LNCaP clone FGC (cell line): ENCODE results near the gene CRELD1.
A peak's percentile ranks its signal among the peaks of the same experiment; 100 is the strongest.

ENCODE experiments used
- DNase-seq: peaks from one replicate; pipeline ENCODE4 v3.0.0-alpha.2; 2011; ENCODE audit warnings: low read depth
- H3K4me3 ChIP-seq: 2 replicates; pipeline ENCODE4 v1.5.1; 2011; ENCODE audit warnings: mild to moderate bottlenecking, low read depth, low read length, control low read depth
- TF ChIP-seq, protein P1 (sequence below): IDR thresholded peaks from 2 replicates; pipeline ENCODE4 v1.5.1; 2012; ENCODE audit warnings: mild to moderate bottlenecking; ENCODE audit not compliant: control insufficient read depth, insufficient read depth; ENCODE audit errors: extremely low read depth

CRELD1 gene

DNA sequence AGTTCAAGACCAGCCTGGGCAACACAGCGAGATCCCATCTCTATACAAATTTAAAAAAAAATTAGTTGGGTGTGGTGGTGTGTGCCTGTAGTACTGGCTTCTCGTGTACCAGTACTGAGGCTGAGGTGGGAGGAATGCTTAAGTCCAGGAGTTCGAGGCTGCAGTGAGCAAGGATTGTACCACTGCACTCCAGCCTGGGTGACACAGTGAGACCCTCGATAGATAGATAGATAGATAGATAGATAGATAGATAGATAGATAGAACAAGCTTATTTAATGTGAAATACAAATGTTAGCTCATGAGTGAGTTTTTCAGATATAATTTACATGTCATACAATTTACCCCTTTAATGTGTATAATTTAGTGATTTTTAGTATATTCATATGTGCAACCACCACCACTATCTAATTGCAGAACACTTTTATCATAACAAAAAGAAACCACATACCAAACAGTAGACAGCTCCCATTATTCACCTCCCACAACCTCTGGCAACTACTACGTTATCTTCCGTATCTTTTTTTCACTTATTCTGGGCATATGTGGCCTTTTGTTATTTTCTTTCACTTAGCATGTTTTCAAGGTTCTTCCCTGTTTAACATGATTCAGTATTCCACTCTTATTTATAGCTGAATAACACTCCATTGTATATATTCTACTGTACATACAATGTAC is 31.7 kb downstream of the CRELD1 start:
- TF ChIP-seq, protein P1, sequence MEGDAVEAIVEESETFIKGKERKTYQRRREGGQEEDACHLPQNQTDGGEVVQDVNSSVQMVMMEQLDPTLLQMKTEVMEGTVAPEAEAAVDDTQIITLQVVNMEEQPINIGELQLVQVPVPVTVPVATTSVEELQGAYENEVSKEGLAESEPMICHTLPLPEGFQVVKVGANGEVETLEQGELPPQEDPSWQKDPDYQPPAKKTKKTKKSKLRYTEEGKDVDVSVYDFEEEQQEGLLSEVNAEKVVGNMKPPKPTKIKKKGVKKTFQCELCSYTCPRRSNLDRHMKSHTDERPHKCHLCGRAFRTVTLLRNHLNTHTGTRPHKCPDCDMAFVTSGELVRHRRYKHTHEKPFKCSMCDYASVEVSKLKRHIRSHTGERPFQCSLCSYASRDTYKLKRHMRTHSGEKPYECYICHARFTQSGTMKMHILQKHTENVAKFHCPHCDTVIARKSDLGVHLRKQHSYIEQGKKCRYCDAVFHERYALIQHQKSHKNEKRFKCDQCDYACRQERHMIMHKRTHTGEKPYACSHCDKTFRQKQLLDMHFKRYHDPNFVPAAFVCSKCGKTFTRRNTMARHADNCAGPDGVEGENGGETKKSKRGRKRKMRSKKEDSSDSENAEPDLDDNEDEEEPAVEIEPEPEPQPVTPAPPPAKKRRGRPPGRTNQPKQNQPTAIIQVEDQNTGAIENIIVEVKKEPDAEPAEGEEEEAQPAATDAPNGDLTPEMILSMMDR = no peak
- H3K4me3 ChIP-seq = no peak overlapping the region
- no peak for DNase-seq

DNA sequence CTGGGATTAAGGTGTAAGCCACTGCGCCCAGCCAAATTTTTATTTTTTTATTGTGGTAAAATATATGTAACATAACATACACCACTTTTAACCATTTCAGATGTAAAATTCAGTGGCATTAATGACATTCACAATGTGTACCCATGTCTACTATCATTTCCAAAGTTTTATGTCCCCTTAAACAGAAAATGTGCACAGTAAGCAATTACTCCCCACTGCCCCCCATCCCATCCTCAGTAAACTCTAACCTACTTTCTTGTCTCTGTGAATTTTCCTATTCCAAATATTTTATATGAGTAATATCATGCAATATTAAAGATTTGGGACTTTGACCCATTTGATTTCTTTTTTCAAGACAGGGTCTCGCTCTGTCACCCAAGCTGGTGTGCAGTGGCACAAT is 33.2 kb downstream of the CRELD1 start:
- TF ChIP-seq, protein P1 = no peak
- no peak for DNase-seq
- no peak overlapping the region for H3K4me3 ChIP-seq

DNA sequence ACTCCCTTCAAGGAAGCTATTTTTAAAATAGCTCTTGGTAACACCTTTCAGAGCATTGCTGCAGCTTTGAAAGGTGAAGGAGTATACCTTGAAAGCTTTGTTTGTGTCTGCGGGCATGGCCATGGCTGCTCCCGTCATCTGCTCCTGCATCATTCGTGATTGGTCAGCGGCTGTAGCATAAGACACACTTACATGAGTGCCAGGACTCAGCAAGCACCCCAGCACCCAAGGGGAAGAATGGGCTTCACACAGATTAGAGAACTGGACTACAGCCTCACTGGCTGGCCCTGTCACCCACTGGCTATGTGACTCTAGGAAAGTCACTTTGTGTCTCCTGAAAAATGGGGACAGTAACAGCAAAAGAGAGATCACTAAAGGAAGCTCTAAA is 36.0 kb downstream of the CRELD1 start:
- TF ChIP-seq, protein P1 = no peak
- DNase-seq = no peak
- H3K4me3 ChIP-seq = peak overlapping the region; percentile 15; the same call in 1 of the 2 replicates

DNA sequence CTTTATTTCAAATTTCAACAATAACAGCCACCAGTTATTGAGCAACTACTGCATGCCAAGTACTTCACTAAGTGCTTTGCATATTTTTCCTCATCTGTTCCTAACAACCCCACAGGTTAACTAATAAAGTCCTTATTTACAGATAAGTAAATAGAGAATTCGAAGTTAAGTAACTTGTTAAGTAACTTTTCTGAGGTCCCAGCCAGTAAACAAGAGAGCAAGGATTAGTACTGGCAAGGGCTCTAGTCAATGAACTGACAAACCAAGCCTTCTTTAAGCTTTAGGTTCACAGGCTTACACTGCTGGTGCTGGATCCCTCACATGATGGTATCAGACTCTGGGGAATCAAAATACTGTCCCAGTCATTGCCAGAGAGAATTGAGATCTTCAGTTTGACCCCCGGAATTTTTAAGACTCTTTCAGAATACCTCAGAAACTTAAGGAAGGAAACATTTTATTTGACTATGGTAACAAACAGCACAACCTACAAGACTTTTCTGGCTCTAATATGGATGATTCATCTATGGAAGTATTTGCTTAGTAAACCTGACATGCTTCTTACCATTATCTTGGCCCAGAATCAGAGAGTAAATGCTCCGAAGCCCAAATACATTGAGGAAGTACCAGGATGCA is 36.5 kb downstream of the CRELD1 start:
- peak; percentile 89 for DNase-seq
- H3K4me3 ChIP-seq = peak overlapping the region; percentile 26
- TF ChIP-seq, protein P1 = no peak

DNA sequence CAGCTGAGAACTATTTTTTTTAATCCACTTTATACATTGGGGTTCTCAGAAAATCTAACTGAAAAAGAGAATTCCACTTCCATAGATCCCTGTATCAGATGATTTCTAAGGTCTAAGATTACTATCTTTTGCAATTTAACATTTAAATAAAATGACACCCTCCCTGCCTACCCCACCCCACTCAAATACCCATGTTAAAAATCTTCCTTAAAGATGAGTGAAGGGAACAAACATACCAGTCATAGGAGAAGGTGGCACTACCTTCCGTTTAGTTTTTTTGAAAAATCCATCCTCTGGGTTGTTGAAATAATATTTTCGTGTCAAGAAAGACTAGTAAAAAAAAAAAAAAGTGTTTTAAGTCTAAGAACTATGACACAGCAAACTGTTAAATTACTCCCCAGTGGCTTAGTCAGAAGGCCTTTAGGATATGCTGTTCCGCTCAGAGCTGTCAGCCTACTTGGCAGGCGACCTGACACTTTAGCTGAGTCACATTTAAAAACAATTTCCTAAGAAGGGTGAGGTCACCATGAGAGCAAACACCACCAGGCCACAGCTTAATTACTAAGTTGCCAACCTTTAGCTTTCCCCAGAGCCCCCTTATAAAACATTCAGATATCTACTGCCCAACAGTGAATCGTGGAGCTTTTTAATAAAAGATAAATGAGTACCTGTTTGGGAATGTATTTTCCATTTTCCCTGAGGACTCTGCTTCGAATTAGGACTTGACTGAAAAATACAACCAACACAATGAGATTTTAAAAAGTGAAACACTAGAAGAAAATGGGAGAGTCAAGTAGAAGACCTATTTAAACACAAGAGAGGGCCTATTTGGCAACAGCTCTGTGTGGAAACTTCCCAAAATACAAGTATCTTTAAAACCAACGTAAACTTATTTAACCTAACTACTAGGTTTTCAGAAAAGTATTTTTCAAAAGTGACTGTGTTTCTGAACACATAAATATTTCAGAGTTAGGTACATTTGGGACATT is 43.4 kb downstream of the CRELD1 start:
- TF ChIP-seq, protein P1 = no peak
- DNase-seq = peak; percentile 94
- no peak overlapping the region for H3K4me3 ChIP-seq

DNA sequence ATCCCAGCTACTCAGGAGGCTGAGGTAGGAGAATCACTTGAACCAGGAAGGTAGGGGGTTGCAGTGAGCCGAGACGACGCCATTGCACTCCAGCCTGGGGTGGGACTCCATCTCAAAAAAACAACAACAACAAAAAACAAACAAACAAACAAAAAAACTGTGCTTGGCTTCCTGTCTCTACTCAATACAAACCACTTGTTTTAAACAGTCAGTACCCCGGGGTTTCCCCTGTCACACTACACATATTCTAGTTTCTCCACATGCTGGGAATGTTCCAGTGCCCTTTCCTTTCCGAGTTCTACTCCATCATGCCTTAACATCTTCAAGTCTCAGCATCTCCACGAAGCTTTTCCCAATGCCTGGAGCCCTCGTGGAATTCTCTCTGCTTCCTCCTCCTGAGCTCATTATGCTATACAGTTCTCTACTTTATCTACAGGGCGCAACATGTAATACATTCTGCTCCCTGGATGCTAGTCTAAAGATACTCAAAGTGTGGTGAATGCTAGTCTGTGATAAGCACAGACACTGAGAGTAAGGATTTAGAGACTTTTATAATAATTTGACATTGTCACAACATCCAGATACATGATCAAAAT is 45.2 kb downstream of the CRELD1 start:
- TF ChIP-seq, protein P1 = no peak
- DNase-seq = no peak
- no peak overlapping the region for H3K4me3 ChIP-seq
